HG03095 (cell line): ENCODE measurements around the gene ARL8A.
A peak's percentile ranks its signal among the peaks of the same experiment; 100 is the strongest.
"Not testable (repeated sequence)": the region's sequence is repeated elsewhere in the genome, so short reads cannot be mapped to it uniquely, and the experiment has no call there.

Experiments used
- ATAC-seq: cut with Tn5 transposase; IDR thresholded peaks from one replicate; pipeline ENCODE4 v1.9.1; 2021; ENCODE audit warnings: moderate library complexity; ENCODE audit not compliant: unreplicated experiment

Gene ARL8A

GRCh38 chr1:202144402-202145067 is at the start of gene ARL8A:
TSS of gene ARL8A (minus strand) at chr1:202144737. CDS start at chr1:202144572, 165 bp downstream.
- ATAC-seq, result peak; percentile 69

- no peak for ATAC-seq
Observed at GRCh38 chr1:202194328-202194648, 49.8 kb upstream of the ARL8A start.

- ATAC-seq, result no peak
Observed at GRCh38 chr1:202193614-202194327, 49.2 kb upstream of the ARL8A start, which contains the start of gene LGR6. TSS of gene LGR6 (plus strand) at chr1:202193799. CDS start at chr1:202193990, 191 bp downstream.

- no peak for ATAC-seq
Observed at GRCh38 chr1:202192770-202193613, 48.5 kb upstream of the ARL8A start.

GRCh38 chr1:202191391-202191790 is 46.9 kb upstream of the ARL8A start:
- not testable (repeated sequence) for ATAC-seq

GRCh38 chr1:202189918-202190715 is 45.6 kb upstream of the ARL8A start:
- no peak for ATAC-seq

GRCh38 chr1:202189001-202189790 is 44.7 kb upstream of the ARL8A start:
- ATAC-seq, result no peak

- ATAC-seq, result no peak
Observed at GRCh38 chr1:202187697-202188407, 43.3 kb upstream of the ARL8A start.

- ATAC-seq, result no peak
Observed at GRCh38 chr1:202187041-202187671, 42.6 kb upstream of the ARL8A start.

- no peak for ATAC-seq
Observed at GRCh38 chr1:202186327-202186726, 41.8 kb upstream of the ARL8A start.

- ATAC-seq, result no peak
Observed at GRCh38 chr1:202184750-202185460, 40.4 kb upstream of the ARL8A start.

GRCh38 chr1:202182040-202182877 is 37.7 kb upstream of the ARL8A start:
- ATAC-seq, result no peak

- ATAC-seq, result no peak
Observed at GRCh38 chr1:202181586-202181985, 37.0 kb upstream of the ARL8A start.

- not testable (repeated sequence) for ATAC-seq
Observed at GRCh38 chr1:202180751-202181139, 36.2 kb upstream of the ARL8A start.

- no peak for ATAC-seq
Observed at GRCh38 chr1:202179828-202180750, 35.6 kb upstream of the ARL8A start.
